ENCODE results near the gene STK39.

- TF ChIP-seq EZH2 (IDR thresholded peaks at IDR 0.05; ENCODE audit: insufficient read depth, poor library complexity, severe bottlenecking) (no peak), EZH2phosphoT487 (IDR thresholded peaks at IDR 0.05; ENCODE audit: insufficient read depth, low read depth) (no peak)
Observed at GRCh38 chr2:167955264-167955906, 292.0 kb downstream of the STK39 start.

Data from GM23248 (cell line).